Fibroblast of lung (primary cell): Measurements from ENCODE around the gene CNTNAP5. TPM values are rescaled to one million over a fixed set of nuclear protein-coding genes. Genes with fewer than 3 reads are reported as not detected.

Experiments
- DNase-seq, 2 donors: peaks; one replicate each; pipeline versions ENCODE4 v3.0.0 to v3.0.0-alpha.2; 2010; ENCODE audit warnings: low read depth in 2 of 2
- H2AFZ ChIP-seq: 2 replicates; pipeline ENCODE4 v1.5.1; 2012; ENCODE audit warnings: low read length, control low read depth, inconsistent platforms
- H3K27ac ChIP-seq: 2 replicates; pipeline ENCODE4 v1.5.1; 2011; ENCODE audit warnings: low read length, control low read depth; ENCODE audit not compliant: insufficient read depth
- H3K27me3 ChIP-seq: 2 replicates; pipeline ENCODE4 v1.5.1; 2011; ENCODE audit warnings: mild to moderate bottlenecking, low read length; ENCODE audit not compliant: control insufficient read depth, insufficient read depth
- H3K36me3 ChIP-seq: 2 replicates; pipeline ENCODE4 v1.5.1; 2011; ENCODE audit warnings: low read length; ENCODE audit not compliant: control insufficient read depth, insufficient read depth
- H3K4me1 ChIP-seq: 2 replicates; pipeline ENCODE4 v1.5.1; 2011; ENCODE audit warnings: low read length; ENCODE audit not compliant: control insufficient read depth, insufficient read depth; ENCODE audit errors: extremely low read depth
- H3K4me2 ChIP-seq: 2 replicates; pipeline ENCODE4 v1.5.1; 2011; ENCODE audit warnings: low read length, control low read depth; ENCODE audit not compliant: insufficient read depth; ENCODE audit errors: extremely low read depth
- H3K4me3 ChIP-seq, 4 experiments: fragments of 200-600 bp in 1 of 4; sonication (generic) in 1 of 4; replicated peaks in 1 of 4; 2 replicates each; pipeline ENCODE4 v1.5.1; 2011 to 2016; ENCODE audit warnings: low read length in 4 of 4, low read depth in 3 of 4, mild to moderate bottlenecking in 3 of 4, control low read depth in 2 of 4, inconsistent platforms in 1 of 4, mixed read lengths in 1 of 4; ENCODE audit not compliant: insufficient read depth in 1 of 4; ENCODE audit errors: control extremely low read depth in 1 of 4
- H3K79me2 ChIP-seq: 2 replicates; pipeline ENCODE4 v1.5.1; 2012; ENCODE audit warnings: mild to moderate bottlenecking, low read length, inconsistent platforms; ENCODE audit not compliant: control insufficient read depth, insufficient read depth
- H3K9ac ChIP-seq: 2 replicates; pipeline ENCODE4 v1.5.1; 2011; ENCODE audit warnings: mild to moderate bottlenecking, low read length, control low read depth; ENCODE audit not compliant: insufficient read depth
- H3K9me3 ChIP-seq: 2 replicates; pipeline ENCODE4 v1.5.1; 2012; ENCODE audit warnings: low read depth, low read length; ENCODE audit not compliant: control insufficient read depth, insufficient read depth
- H4K20me1 ChIP-seq: 2 replicates; pipeline ENCODE4 v1.5.1; 2011; ENCODE audit warnings: low read length; ENCODE audit not compliant: control insufficient read depth, insufficient read depth; ENCODE audit errors: extremely low read depth
- EZH2 ChIP-seq: IDR thresholded peaks from 2 replicates; pipeline ENCODE4 v1.5.1; 2012; ENCODE audit warnings: low read length, control low read depth, mild to moderate bottlenecking; ENCODE audit errors: missing control alignments
- polyA plus RNA-seq, 2 donors: library from polyadenylated mRNA; depleted of rRNA in 1 of 2; stranded (reverse) in 1 of 2; unstranded in 1 of 2; fragments of >200 nt; gene quantifications; 2 replicates each; pipeline ENCODE4 v1.2.1, GENCODE V29; 2011 to 2012; ENCODE audit warnings: missing spikeins in 1 of 2
- total RNA-seq: library from RNA; depleted of rRNA; stranded (reverse); fragments of >200 nt; gene quantifications from 2 replicates; pipeline ENCODE4 v1.2.1, GENCODE V29; 2014
- TF ChIP-seq, protein P1 (sequence below), 2 donors: IDR thresholded peaks in 1 of 2; conservative IDR thresholded peaks in 1 of 2; 1 replicate in 1 of 2; 2 replicates in 1 of 2; pipeline ENCODE4 v1.5.1; 2011 to 2012; ENCODE audit warnings: low read length in 2 of 2, control low read depth in 1 of 2, inconsistent platforms in 1 of 2, low read depth in 1 of 2, mild to moderate bottlenecking in 1 of 2

The CNTNAP5 gene
- total and polyA plus RNA-seq, 2 donors (not counting 1 experiment from before 2014, with no cell fraction given), result not detected

DNA sequence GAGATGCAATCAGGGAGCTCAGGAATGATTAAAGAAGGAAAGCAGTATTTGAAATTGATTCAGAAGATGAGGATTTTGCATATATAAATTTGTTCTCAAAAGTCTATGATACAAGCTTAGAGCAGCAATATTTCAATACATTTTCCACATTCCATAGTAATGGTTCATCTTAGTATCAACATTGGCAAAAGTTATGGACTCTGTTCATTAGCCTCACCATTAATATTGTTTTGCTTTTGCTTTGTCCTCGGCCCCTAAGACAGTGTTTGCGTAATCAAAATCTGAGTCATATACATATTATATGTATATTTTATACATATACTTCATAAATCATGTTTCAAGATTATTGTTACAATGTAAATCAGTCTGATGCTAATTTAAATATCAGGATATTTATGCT is 176.6 kb downstream of the CNTNAP5 start:
- no peak for TF ChIP-seq EZH2
- TF ChIP-seq, protein P1, sequence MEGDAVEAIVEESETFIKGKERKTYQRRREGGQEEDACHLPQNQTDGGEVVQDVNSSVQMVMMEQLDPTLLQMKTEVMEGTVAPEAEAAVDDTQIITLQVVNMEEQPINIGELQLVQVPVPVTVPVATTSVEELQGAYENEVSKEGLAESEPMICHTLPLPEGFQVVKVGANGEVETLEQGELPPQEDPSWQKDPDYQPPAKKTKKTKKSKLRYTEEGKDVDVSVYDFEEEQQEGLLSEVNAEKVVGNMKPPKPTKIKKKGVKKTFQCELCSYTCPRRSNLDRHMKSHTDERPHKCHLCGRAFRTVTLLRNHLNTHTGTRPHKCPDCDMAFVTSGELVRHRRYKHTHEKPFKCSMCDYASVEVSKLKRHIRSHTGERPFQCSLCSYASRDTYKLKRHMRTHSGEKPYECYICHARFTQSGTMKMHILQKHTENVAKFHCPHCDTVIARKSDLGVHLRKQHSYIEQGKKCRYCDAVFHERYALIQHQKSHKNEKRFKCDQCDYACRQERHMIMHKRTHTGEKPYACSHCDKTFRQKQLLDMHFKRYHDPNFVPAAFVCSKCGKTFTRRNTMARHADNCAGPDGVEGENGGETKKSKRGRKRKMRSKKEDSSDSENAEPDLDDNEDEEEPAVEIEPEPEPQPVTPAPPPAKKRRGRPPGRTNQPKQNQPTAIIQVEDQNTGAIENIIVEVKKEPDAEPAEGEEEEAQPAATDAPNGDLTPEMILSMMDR (conservative IDR thresholded peaks at IDR 0.05 in 1 of 2, IDR thresholded peaks at IDR 0.05 in 1 of 2; ENCODE audit: low read depth in 1 of 2, low read length in 2 of 2), result no peak
- no peaks in the 10 kb centered on the region for H3K4me1 ChIP-seq
- no peaks in the 10 kb centered on the region for H3K79me2 ChIP-seq
- no peaks in the 10 kb centered on the region for H3K27me3 ChIP-seq
- H2AFZ ChIP-seq, result no peak overlapping the region
- H4K20me1 ChIP-seq, result no peaks in the 10 kb centered on the region
- H3K9ac ChIP-seq, result no peak overlapping the region
- no peaks in the 10 kb centered on the region for H3K9me3 ChIP-seq
- no peak overlapping the region for H3K4me2 ChIP-seq
- no peak overlapping the region for H3K27ac ChIP-seq
- H3K36me3 ChIP-seq, result no peaks in the 10 kb centered on the region
- H3K4me3 ChIP-seq, result no peak overlapping the region
- DNase-seq, result peak in 1 of 2 donors; percentile 41

DNA sequence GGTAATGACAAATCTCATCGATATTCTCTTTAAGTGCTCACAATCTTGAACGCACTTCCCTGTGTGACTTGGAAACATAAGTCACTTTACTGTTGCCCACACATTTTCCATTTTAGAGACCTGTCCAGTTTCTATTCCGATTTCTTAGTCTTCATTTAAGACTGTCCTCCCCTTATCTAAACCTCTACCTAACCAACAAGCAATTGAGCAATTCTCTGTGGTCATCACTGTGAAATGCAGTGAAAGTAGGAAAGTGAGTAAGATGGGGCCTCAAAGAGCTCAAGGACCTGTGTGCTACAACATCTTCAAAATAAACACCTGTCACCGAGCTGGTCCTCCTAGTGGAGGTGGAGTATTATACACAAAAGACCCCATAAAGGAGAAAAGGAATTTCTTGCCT is 184.4 kb downstream of the CNTNAP5 start:
- Histone ChIP-seq H3K9me3 (no peaks in the 10 kb centered on the region), H3K79me2 (no peaks in the 10 kb centered on the region), H2AFZ (no peak overlapping the region), H3K4me3 (no peak overlapping the region), H3K4me2 (no peak overlapping the region), H3K27ac (no peak overlapping the region), H3K9ac (no peak overlapping the region), H3K27me3 (no peaks in the 10 kb centered on the region), H3K36me3 (no peaks in the 10 kb centered on the region), H4K20me1 (no peaks in the 10 kb centered on the region), H3K4me1 (no peaks in the 10 kb centered on the region)
- DNase-seq, result no peak
- TF ChIP-seq, protein P1 (conservative IDR thresholded peaks at IDR 0.05 in 1 of 2, IDR thresholded peaks at IDR 0.05 in 1 of 2; ENCODE audit: low read depth in 1 of 2, low read length in 2 of 2), result no peak
- no peak for TF ChIP-seq EZH2

DNA sequence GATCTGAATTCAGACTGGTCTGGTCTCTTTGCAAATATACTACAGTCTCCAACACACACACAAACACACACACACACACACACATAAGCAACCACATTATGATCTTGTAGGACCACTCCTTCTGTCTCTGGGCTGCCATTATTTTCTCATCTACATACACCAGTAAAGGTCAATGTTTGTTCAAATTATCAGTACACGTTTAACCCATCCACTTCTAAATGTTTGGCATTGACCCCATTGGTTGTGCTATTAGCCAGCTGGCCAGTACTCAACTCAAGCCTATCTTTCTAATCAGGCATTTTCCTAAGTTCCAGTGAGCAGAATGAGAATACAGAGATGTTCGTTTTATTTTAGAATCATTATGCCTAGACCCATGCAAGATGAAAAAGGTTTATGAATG is 186.4 kb downstream of the CNTNAP5 start:
- TF ChIP-seq, protein P1 (conservative IDR thresholded peaks at IDR 0.05 in 1 of 2, IDR thresholded peaks at IDR 0.05 in 1 of 2; ENCODE audit: low read depth in 1 of 2, low read length in 2 of 2), result no peak
- TF ChIP-seq EZH2, result no peak
- Histone ChIP-seq H3K79me2 (no peaks in the 10 kb centered on the region), H2AFZ (no peak overlapping the region), H3K27me3 (no peaks in the 10 kb centered on the region), H3K9ac (no peak overlapping the region), H3K27ac (no peak overlapping the region), H3K9me3 (no peaks in the 10 kb centered on the region), H3K36me3 (no peaks in the 10 kb centered on the region), H3K4me1 (no peaks in the 10 kb centered on the region), H4K20me1 (no peaks in the 10 kb centered on the region), H3K4me3 (no peak overlapping the region), H3K4me2 (no peak overlapping the region)
- no peak for DNase-seq
